CD14-positive monocyte (primary cell): Measurements from ENCODE around the gene BTD. TPM values are rescaled to one million over a fixed set of nuclear protein-coding genes. Genes with fewer than 3 reads are reported as not detected.

Source experiments
- DNase-seq, 3 donors: peaks; one replicate each; pipeline ENCODE4 v3.0.0-alpha.2; 2011 to 2022
- H2AFZ ChIP-seq: 2 replicates; pipeline ENCODE4 v1.6.0; 2012; ENCODE audit warnings: mild to moderate bottlenecking, low read depth, low read length, inconsistent platforms; ENCODE audit not compliant: insufficient read depth, poor library complexity, severe bottlenecking
- H3K27ac ChIP-seq, 2 donors: 1 replicate in 1 of 2; 2 replicates in 1 of 2; pipeline ENCODE4 v1.5.1; 2012 to 2013; ENCODE audit warnings: low read length in 2 of 2, control low read depth in 1 of 2, inconsistent platforms in 1 of 2, low read depth in 1 of 2, mild to moderate bottlenecking in 1 of 2
- H3K27me3 ChIP-seq, 2 donors: one replicate each; pipeline versions ENCODE4 v1.6.0 to v1.6.1; 2011 to 2013; ENCODE audit warnings: low read length in 2 of 2; ENCODE audit not compliant: control insufficient read depth in 2 of 2, insufficient read depth in 2 of 2
- H3K36me3 ChIP-seq, 2 donors: replicated peaks in 1 of 2; 1 replicate in 1 of 2; 2 replicates in 1 of 2; pipeline versions ENCODE4 v1.5.1 to v1.6.1; 2012 to 2013; ENCODE audit warnings: low read length in 2 of 2, control low read depth in 1 of 2, inconsistent platforms in 1 of 2, mild to moderate bottlenecking in 1 of 2; ENCODE audit not compliant: insufficient read depth in 2 of 2, control insufficient read depth in 1 of 2
- H3K4me1 ChIP-seq, 2 donors: 1 replicate in 1 of 2; 2 replicates in 1 of 2; pipeline versions ENCODE4 v1.5.1 to v1.6.1; 2012 to 2013; ENCODE audit warnings: low read length in 2 of 2, control low read depth in 1 of 2, inconsistent platforms in 1 of 2, mild to moderate bottlenecking in 1 of 2, moderate library complexity in 1 of 2; ENCODE audit not compliant: insufficient read depth in 2 of 2, control insufficient read depth in 1 of 2
- H3K4me2 ChIP-seq: replicated peaks from 2 replicates; pipeline ENCODE3; 2012; ENCODE audit warnings: low read length, moderate library complexity, mild to moderate bottlenecking; ENCODE audit not compliant: poor library complexity, severe bottlenecking; ENCODE audit errors: extremely low read depth
- H3K4me3 ChIP-seq, 3 experiments: fragments of 200-600 bp in 1 of 3; sonication (generic) in 1 of 3; replicated peaks in 1 of 3; 1 replicate in 2 of 3; 2 replicates in 1 of 3; pipeline ENCODE4 v1.5.1; 2011 to 2013; ENCODE audit warnings: low read length in 3 of 3, mild to moderate bottlenecking in 3 of 3, control low read depth in 2 of 3, low read depth in 2 of 3, inconsistent platforms in 1 of 3, moderate library complexity in 1 of 3
- H3K79me2 ChIP-seq: 2 replicates; pipeline ENCODE4 v1.6.0; 2012; ENCODE audit warnings: mild to moderate bottlenecking, control low read depth, inconsistent platforms, low read length, moderate library complexity; ENCODE audit not compliant: insufficient read depth
- H3K9ac ChIP-seq: 2 replicates; pipeline ENCODE4 v1.6.0; 2017; ENCODE audit warnings: low read length, mild to moderate bottlenecking; ENCODE audit not compliant: insufficient read depth, poor library complexity, severe bottlenecking
- H3K9me3 ChIP-seq, 2 donors: replicated peaks in 1 of 2; 1 replicate in 1 of 2; 2 replicates in 1 of 2; pipeline versions ENCODE4 v1.5.1 to v1.6.1; 2012 to 2013; ENCODE audit warnings: low read length in 2 of 2, control low read depth in 1 of 2; ENCODE audit not compliant: control insufficient read depth in 1 of 2, insufficient read depth in 1 of 2
- H4K20me1 ChIP-seq: 2 replicates; pipeline ENCODE4 v1.6.0; 2012; ENCODE audit warnings: mild to moderate bottlenecking, low read length, control low read depth, moderate library complexity; ENCODE audit not compliant: insufficient read depth
- H3K27ac Mint-ChIP-seq, 7 donors: one replicate each; pipeline ENCODE4 v1.8.0; 2020; ENCODE audit warnings: mild to moderate bottlenecking in 7 of 7, mixed read lengths in 7 of 7, moderate library complexity in 6 of 7, inconsistent platforms in 2 of 7
- H3K27me3 Mint-ChIP-seq, 3 donors: one replicate each; pipeline ENCODE4 v1.8.0; 2021 to 2022; ENCODE audit warnings: low read depth in 3 of 3, mild to moderate bottlenecking in 3 of 3, mixed read lengths in 3 of 3, moderate library complexity in 3 of 3, inconsistent platforms in 1 of 3
- H3K36me3 Mint-ChIP-seq, 2 donors: one replicate each; pipeline ENCODE4 v1.8.0; 2020; ENCODE audit warnings: mixed read lengths in 2 of 2, inconsistent platforms in 1 of 2, mild to moderate bottlenecking in 1 of 2
- H3K4me1 Mint-ChIP-seq: one replicate; pipeline ENCODE4 v1.8.0; 2020; ENCODE audit warnings: mild to moderate bottlenecking, mixed read lengths
- H3K4me3 Mint-ChIP-seq, 2 donors: one replicate each; pipeline ENCODE4 v1.8.0; 2020; ENCODE audit warnings: mild to moderate bottlenecking in 2 of 2, mixed read lengths in 2 of 2, moderate library complexity in 1 of 2
- H3K9me3 Mint-ChIP-seq, 7 donors: one replicate each; pipeline ENCODE4 v1.8.0; 2020 to 2022; ENCODE audit warnings: mixed read lengths in 7 of 7, mild to moderate bottlenecking in 6 of 7, moderate library complexity in 6 of 7, inconsistent platforms in 2 of 7
- WGBS: methylation state at CpG from one replicate; pipeline ENCODE4 v1.1.5; 2013; ENCODE audit warnings: missing lambda C conversion rate; ENCODE audit not compliant: insufficient coverage; 5-methylcytosine and 5-hydroxymethylcytosine counted together
- intact Hi-C, 2 donors: fragments of 100-400 bp; cut with micrococcal nuclease; formaldehyde crosslinking; loops; one replicate each; pipeline versions ENCODE4 v1.15.0 to v1.15.1; 2023
- polyA plus RNA-seq, 3 donors: library from polyadenylated mRNA; depleted of rRNA in 1 of 3; unstranded in 2 of 3; stranded (reverse) in 1 of 3; fragments of 300-500 nt in 2 of 3; fragments of >200 nt in 1 of 3; fragmentation: Illumina TruSeq in 2 of 3; gene quantifications; 1 replicate in 2 of 3; 2 replicates in 1 of 3; pipeline ENCODE4 v1.2.3, GENCODE V29; 2012 to 2021
- TF ChIP-seq, protein P1 (sequence below): fragments of 200-600 bp; IDR thresholded peaks from one replicate; pipeline ENCODE4 v1.8.0; 2022; ENCODE audit warnings: antibody characterized with exemption, mild to moderate bottlenecking

BTD gene
- polyA plus RNA-seq, 3 donors, result 13.2 to 24.0 (median 19.3) TPM

DNA sequence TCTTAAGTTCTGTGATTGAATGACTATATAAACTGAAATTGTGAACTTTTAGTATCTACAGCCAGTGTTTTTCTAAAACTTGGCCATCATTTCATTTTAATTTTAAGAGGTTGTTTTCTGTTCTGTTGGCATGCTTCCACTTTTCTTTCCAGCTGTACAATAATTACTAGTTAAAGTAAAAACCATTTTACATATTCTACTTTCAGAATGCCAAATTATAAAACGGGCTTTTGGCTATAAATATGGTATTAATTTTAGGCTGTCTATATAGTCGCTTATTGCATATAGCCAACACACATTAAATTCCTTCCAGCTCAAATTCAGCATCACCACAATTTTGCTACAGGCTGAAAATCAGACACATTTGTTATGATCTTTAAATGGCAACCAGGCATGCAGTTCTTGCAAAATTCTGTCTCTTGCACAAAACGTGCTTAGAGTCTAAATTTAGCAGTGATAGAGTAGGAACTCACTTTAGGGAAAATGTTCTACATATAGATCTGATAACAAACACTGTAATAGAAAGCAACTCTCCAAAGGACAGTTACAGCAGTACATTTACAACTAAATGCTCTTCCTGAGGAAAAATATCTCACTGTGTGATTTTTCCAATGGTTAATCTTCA lies 81.1 kb downstream of the BTD start:
- Mint-ChIP-seq H3K36me3 (peaks cover 4 to 6% of the 10 kb centered on the region in 2 donors), H3K4me1 (peaks cover 41% of the 10 kb centered on the region), H3K4me3 (peak overlapping the region in 1 of 2 donors; percentile 70), H3K27me3 (no peaks in the 10 kb centered on the region), H3K9me3 (peaks cover 0 to 2% (median 0%) of the 10 kb centered on the region in 7 donors), H3K27ac (peak overlapping the region; percentile 68 to 86 (median 79))
- Histone ChIP-seq H3K4me3 (peak overlapping the region in 1 of 3 experiments; percentile 46), H3K4me2 (peak overlapping the region; percentile 60), H3K9me3 (no peaks in the 10 kb centered on the region), H4K20me1 (no peaks in the 10 kb centered on the region), H3K36me3 (no peaks in the 10 kb centered on the region), H3K27ac (peak overlapping the region in 1 of 2 donors; percentile 62), H3K9ac (no peak overlapping the region), H3K79me2 (no peaks in the 10 kb centered on the region), H3K4me1 (peaks cover 36 to 45% of the 10 kb centered on the region in 2 donors), H2AFZ (no peak overlapping the region), H3K27me3 (no peaks in the 10 kb centered on the region)
- peak; percentile 23 to 58 (median 39) for DNase-seq
- no CpG with 5 or more reads among the region's 3 CpGs for WGBS
- TF ChIP-seq, protein P1, sequence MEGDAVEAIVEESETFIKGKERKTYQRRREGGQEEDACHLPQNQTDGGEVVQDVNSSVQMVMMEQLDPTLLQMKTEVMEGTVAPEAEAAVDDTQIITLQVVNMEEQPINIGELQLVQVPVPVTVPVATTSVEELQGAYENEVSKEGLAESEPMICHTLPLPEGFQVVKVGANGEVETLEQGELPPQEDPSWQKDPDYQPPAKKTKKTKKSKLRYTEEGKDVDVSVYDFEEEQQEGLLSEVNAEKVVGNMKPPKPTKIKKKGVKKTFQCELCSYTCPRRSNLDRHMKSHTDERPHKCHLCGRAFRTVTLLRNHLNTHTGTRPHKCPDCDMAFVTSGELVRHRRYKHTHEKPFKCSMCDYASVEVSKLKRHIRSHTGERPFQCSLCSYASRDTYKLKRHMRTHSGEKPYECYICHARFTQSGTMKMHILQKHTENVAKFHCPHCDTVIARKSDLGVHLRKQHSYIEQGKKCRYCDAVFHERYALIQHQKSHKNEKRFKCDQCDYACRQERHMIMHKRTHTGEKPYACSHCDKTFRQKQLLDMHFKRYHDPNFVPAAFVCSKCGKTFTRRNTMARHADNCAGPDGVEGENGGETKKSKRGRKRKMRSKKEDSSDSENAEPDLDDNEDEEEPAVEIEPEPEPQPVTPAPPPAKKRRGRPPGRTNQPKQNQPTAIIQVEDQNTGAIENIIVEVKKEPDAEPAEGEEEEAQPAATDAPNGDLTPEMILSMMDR, result no peak
- intact Hi-C loops, result loop anchor here in 1 of 2 donors (10.0 kb wide), 2 partner anchors 48 to 122 kb away; no protein-coding TSS in a partner anchor

DNA sequence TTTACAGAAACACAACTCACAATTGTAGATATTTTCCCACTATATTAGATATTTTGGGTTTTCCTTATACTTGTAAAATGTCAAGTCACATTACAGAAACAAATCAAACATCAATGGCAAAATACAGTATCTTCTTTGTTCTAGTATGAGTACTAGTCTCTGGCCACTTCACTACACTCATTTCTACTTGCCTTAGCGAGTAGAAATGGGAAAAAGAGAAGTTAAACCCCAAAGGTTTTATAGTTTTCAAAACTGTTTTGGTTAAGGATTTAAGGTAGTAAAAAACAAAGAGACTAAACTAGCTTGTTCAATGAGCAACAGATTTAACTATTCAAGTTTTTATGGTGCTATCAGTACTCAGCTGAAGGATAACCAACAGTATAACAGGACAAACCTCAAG lies 81.7 kb downstream of the BTD start:
- no peaks in the 10 kb centered on the region for H3K9me3 ChIP-seq
- H2AFZ ChIP-seq, result peak overlapping the region; percentile 12
- peak overlapping the region; percentile 6 to 70 for H3K4me3 Mint-ChIP-seq
- no peaks in the 10 kb centered on the region for H3K36me3 ChIP-seq
- H3K27me3 Mint-ChIP-seq, result no peaks in the 10 kb centered on the region
- peaks cover 3 to 4% of the 10 kb centered on the region in 2 donors for H3K36me3 Mint-ChIP-seq
- H3K4me1 ChIP-seq, result peaks cover 36 to 45% of the 10 kb centered on the region in 2 donors
- peak overlapping the region in 1 of 3 experiments; percentile 46 for H3K4me3 ChIP-seq
- H3K27me3 ChIP-seq, result no peaks in the 10 kb centered on the region
- peak overlapping the region in 1 of 2 donors; percentile 62 for H3K27ac ChIP-seq
- peaks cover 0 to 2% (median 0%) of the 10 kb centered on the region in 7 donors for H3K9me3 Mint-ChIP-seq
- no peak overlapping the region for H3K9ac ChIP-seq
- WGBS, result no CpG with 5 or more reads among the region's 1 CpG
- no peaks in the 10 kb centered on the region for H4K20me1 ChIP-seq
- DNase-seq, result peak; percentile 3 to 32 (median 20)
- H3K27ac Mint-ChIP-seq, result peak overlapping the region; percentile 68 to 86 (median 79)
- TF ChIP-seq, protein P1, result no peak
- H3K4me1 Mint-ChIP-seq, result peaks cover 41% of the 10 kb centered on the region
- H3K4me2 ChIP-seq, result peak overlapping the region; percentile 60
- intact Hi-C loops, result loop anchor here in 1 of 2 donors (10.0 kb wide), 2 partner anchors 48 to 122 kb away; no protein-coding TSS in a partner anchor
- no peaks in the 10 kb centered on the region for H3K79me2 ChIP-seq
